H9 (cell line): Measurements from ENCODE around the gene CHML. TPM values are rescaled to one million over a fixed set of nuclear protein-coding genes. Genes with fewer than 3 reads are reported as not detected.

Experiments used
- DNase-seq: peaks from one replicate; pipeline ENCODE4 v3.0.0-alpha.2; 2017
- H2AFZ ChIP-seq: one replicate; pipeline ENCODE4 v1.6.1; 2013; ENCODE audit warnings: mild to moderate bottlenecking, low read length, control low read depth, moderate library complexity
- H2AK5ac ChIP-seq: 2 replicates; pipeline ENCODE4 v1.6.1; 2013; ENCODE audit warnings: low read length, control low read depth, mixed read lengths; ENCODE audit not compliant: insufficient read length
- H2BK120ac ChIP-seq: one replicate; pipeline ENCODE4 v1.6.1; 2013; ENCODE audit warnings: low read depth, mild to moderate bottlenecking, low read length, control low read depth, inconsistent platforms; ENCODE audit not compliant: poor library complexity, severe bottlenecking
- H2BK12ac ChIP-seq: 2 replicates; pipeline ENCODE4 v1.6.1; 2013; ENCODE audit warnings: low read length, control low read depth, mixed read lengths, low read depth; ENCODE audit not compliant: insufficient read length
- H2BK15ac ChIP-seq: 2 replicates; pipeline ENCODE4 v1.6.1; 2013; ENCODE audit warnings: low read depth, low read length, control low read depth
- H2BK20ac ChIP-seq: one replicate; pipeline ENCODE4 v1.6.1; 2013; ENCODE audit warnings: low read depth, mild to moderate bottlenecking, low read length, control low read depth, inconsistent platforms; ENCODE audit not compliant: poor library complexity, severe bottlenecking
- H2BK5ac ChIP-seq: 2 replicates; pipeline ENCODE4 v1.6.1; 2013; ENCODE audit warnings: low read length, control low read depth, mixed read lengths; ENCODE audit not compliant: insufficient read length
- H3K14ac ChIP-seq: 2 replicates; pipeline ENCODE4 v1.6.1; 2013; ENCODE audit warnings: low read length, control low read depth; ENCODE audit not compliant: insufficient read depth
- H3K18ac ChIP-seq: 2 replicates; pipeline ENCODE4 v1.6.1; 2013; ENCODE audit warnings: low read depth, mild to moderate bottlenecking, mixed read lengths, low read length, control low read depth; ENCODE audit not compliant: insufficient read length
- H3K23ac ChIP-seq: 2 replicates; pipeline ENCODE4 v1.6.1; 2013; ENCODE audit warnings: low read length, control low read depth, mixed read lengths, low read depth; ENCODE audit not compliant: insufficient read length
- H3K23me2 ChIP-seq: 2 replicates; pipeline ENCODE4 v1.6.1; 2013; ENCODE audit warnings: low read depth, mild to moderate bottlenecking, mixed read lengths, low read length, control low read depth; ENCODE audit not compliant: insufficient read length, poor library complexity, severe bottlenecking
- H3K27ac ChIP-seq: 2 replicates; pipeline ENCODE4 v1.5.1; 2013; ENCODE audit warnings: low read length, control low read depth, mixed read lengths, low read depth; ENCODE audit not compliant: insufficient read length
- H3K27me3 ChIP-seq: 2 replicates; pipeline ENCODE4 v1.6.1; 2013; ENCODE audit warnings: low read length, control low read depth, inconsistent platforms; ENCODE audit not compliant: insufficient read depth
- H3K4ac ChIP-seq: 2 replicates; pipeline ENCODE4 v1.6.1; 2013; ENCODE audit warnings: low read depth, mild to moderate bottlenecking, control low read depth, inconsistent platforms, low read length, moderate library complexity
- H3K4me1 ChIP-seq: 2 replicates; pipeline ENCODE4 v1.6.1; 2013; ENCODE audit warnings: low read length, control low read depth, inconsistent platforms; ENCODE audit not compliant: insufficient read depth
- H3K4me2 ChIP-seq: 2 replicates; pipeline ENCODE4 v1.6.1; 2013; ENCODE audit warnings: low read length, control low read depth, mixed read lengths; ENCODE audit not compliant: insufficient read length, insufficient read depth
- H3K56ac ChIP-seq: 2 replicates; pipeline ENCODE4 v1.6.1; 2013; ENCODE audit warnings: low read depth, mild to moderate bottlenecking, mixed read lengths, low read length, control low read depth; ENCODE audit not compliant: insufficient read length
- H3K79me1 ChIP-seq: 2 replicates; pipeline ENCODE4 v1.6.1; 2013; ENCODE audit warnings: low read depth, mild to moderate bottlenecking, moderate library complexity, low read length, control low read depth, inconsistent platforms; ENCODE audit not compliant: insufficient read depth, poor library complexity, severe bottlenecking
- H3K79me2 ChIP-seq: 2 replicates; pipeline ENCODE4 v1.6.1; 2013; ENCODE audit warnings: low read length, control low read depth, inconsistent platforms; ENCODE audit not compliant: insufficient read depth
- H3K9ac ChIP-seq: 2 replicates; pipeline ENCODE4 v1.6.1; 2013; ENCODE audit warnings: low read length, control low read depth, mixed read lengths; ENCODE audit not compliant: insufficient read length; ENCODE audit errors: extremely low read depth
- H3K9me3 ChIP-seq: one replicate; pipeline ENCODE4 v1.6.1; 2013; ENCODE audit warnings: low read depth, low read length, inconsistent platforms; ENCODE audit not compliant: control insufficient read depth
- H3T11ph ChIP-seq: one replicate; pipeline ENCODE4 v1.6.1; 2013; ENCODE audit warnings: mild to moderate bottlenecking, low read length, control low read depth, inconsistent platforms
- H4K20me1 ChIP-seq: one replicate; pipeline ENCODE4 v1.6.1; 2013; ENCODE audit not compliant: control insufficient read depth, insufficient read length, insufficient read depth
- H4K5ac ChIP-seq: 2 replicates; pipeline ENCODE4 v1.6.1; 2013; ENCODE audit warnings: low read depth, mild to moderate bottlenecking, mixed read lengths, low read length, control low read depth; ENCODE audit not compliant: insufficient read length
- H4K8ac ChIP-seq: replicated peaks from 2 replicates; pipeline ENCODE4 v1.6.1; 2013; ENCODE audit warnings: low read length, control low read depth, mixed read lengths, low read depth; ENCODE audit not compliant: insufficient read length
- H4K91ac ChIP-seq: 2 replicates; pipeline ENCODE4 v1.6.1; 2013; ENCODE audit warnings: low read depth, mild to moderate bottlenecking, moderate library complexity, mixed read lengths, low read length, control low read depth; ENCODE audit not compliant: insufficient read length
- H3K27ac Mint-ChIP-seq, 3 experiments: 2 replicates in 2 of 3; 3 replicates in 1 of 3; pipeline ENCODE4 v1.8.0; 2020 to 2021; ENCODE audit warnings: mixed read lengths in 3 of 3, mild to moderate bottlenecking in 1 of 3, moderate library complexity in 1 of 3
- H3K27me3 Mint-ChIP-seq: 2 replicates; pipeline ENCODE4 v1.8.0; 2021; ENCODE audit warnings: low read depth, mild to moderate bottlenecking, moderate library complexity, mixed read lengths
- H3K36me3 Mint-ChIP-seq, 3 experiments: 2 replicates in 2 of 3; 3 replicates in 1 of 3; pipeline ENCODE4 v1.8.0; 2020 to 2021; ENCODE audit warnings: low read depth in 3 of 3, mixed read lengths in 3 of 3; ENCODE audit not compliant: insufficient read depth in 1 of 3
- H3K4me1 Mint-ChIP-seq, 2 experiments: 2 replicates each; pipeline ENCODE4 v1.8.0; 2020; ENCODE audit warnings: mixed read lengths in 2 of 2
- H3K4me3 Mint-ChIP-seq, 2 experiments: 2 replicates in 1 of 2; 3 replicates in 1 of 2; pipeline ENCODE4 v1.8.0; 2020 to 2021; ENCODE audit warnings: mild to moderate bottlenecking in 2 of 2, mixed read lengths in 2 of 2, moderate library complexity in 1 of 2
- H3K9me3 Mint-ChIP-seq, 2 experiments: 2 replicates in 1 of 2; 3 replicates in 1 of 2; pipeline ENCODE4 v1.8.0; 2020; ENCODE audit warnings: mild to moderate bottlenecking in 2 of 2, mixed read lengths in 2 of 2, moderate library complexity in 1 of 2
- WGBS: extraction: QIAGEN DNeasy Blood & Tissue Kit; methylation state at CpG from one replicate; pipeline ENCODE4 v1.1.7; 2013; ENCODE audit warnings: missing lambda C conversion rate, low lambda C conversion rate, mixed read lengths; ENCODE audit not compliant: insufficient read length; ENCODE audit errors: extremely low coverage; 5-methylcytosine and 5-hydroxymethylcytosine counted together
- total RNA-seq: library from RNA; stranded (reverse); gene quantifications from 2 replicates; pipeline ENCODE4 v1.2.1, GENCODE V29; 2021
- TF ChIP-seq, protein P1 (sequence below): fragments of 200-600 bp; sonication (generic); conservative IDR thresholded peaks from 3 replicates; pipeline ENCODE4 v1.8.0; 2021; ENCODE audit warnings: antibody characterized with exemption, mild to moderate bottlenecking

Gene CHML
- total RNA-seq, 1 experiment from 2014 or later, result 45.7 TPM

- Histone ChIP-seq H3K9ac (no peak overlapping the region), H2BK15ac (no peak overlapping the region), H3K14ac (no peak overlapping the region), H3K4me2 (no peak overlapping the region), H2BK20ac (no peak overlapping the region), H3T11ph (no peak overlapping the region), H4K8ac (no peak overlapping the region), H3K27me3 (no peaks in the 10 kb centered on the region), H3K4me1 (no peaks in the 10 kb centered on the region; the same call in 1 of the 2 replicates), H4K5ac (no peak overlapping the region), H2BK120ac (no peak overlapping the region), H2BK5ac (no peak overlapping the region), H3K9me3 (no peaks in the 10 kb centered on the region), H3K79me1 (no peaks in the 10 kb centered on the region), H4K91ac (no peak overlapping the region), H3K18ac (no peak overlapping the region), H3K56ac (no peak overlapping the region), H3K27ac (no peak overlapping the region), H2AFZ (no peak overlapping the region), H3K4ac (no peak overlapping the region), H3K23ac (no peak overlapping the region), H2AK5ac (no peak overlapping the region), H3K79me2 (peaks cover 2% of the 10 kb centered on the region; the same call in 1 of the 2 replicates), H3K23me2 (no peaks in the 10 kb centered on the region), H4K20me1 (no peaks in the 10 kb centered on the region), H2BK12ac (no peak overlapping the region)
- TF ChIP-seq, protein P1, sequence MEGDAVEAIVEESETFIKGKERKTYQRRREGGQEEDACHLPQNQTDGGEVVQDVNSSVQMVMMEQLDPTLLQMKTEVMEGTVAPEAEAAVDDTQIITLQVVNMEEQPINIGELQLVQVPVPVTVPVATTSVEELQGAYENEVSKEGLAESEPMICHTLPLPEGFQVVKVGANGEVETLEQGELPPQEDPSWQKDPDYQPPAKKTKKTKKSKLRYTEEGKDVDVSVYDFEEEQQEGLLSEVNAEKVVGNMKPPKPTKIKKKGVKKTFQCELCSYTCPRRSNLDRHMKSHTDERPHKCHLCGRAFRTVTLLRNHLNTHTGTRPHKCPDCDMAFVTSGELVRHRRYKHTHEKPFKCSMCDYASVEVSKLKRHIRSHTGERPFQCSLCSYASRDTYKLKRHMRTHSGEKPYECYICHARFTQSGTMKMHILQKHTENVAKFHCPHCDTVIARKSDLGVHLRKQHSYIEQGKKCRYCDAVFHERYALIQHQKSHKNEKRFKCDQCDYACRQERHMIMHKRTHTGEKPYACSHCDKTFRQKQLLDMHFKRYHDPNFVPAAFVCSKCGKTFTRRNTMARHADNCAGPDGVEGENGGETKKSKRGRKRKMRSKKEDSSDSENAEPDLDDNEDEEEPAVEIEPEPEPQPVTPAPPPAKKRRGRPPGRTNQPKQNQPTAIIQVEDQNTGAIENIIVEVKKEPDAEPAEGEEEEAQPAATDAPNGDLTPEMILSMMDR, result no peak
- Mint-ChIP-seq H3K36me3 (peaks cover 14 to 28% (median 26%) of the 10 kb centered on the region in 3 experiments; a peak in 6 of 7 replicates), H3K27ac (no peak overlapping the region), H3K27me3 (no peaks in the 10 kb centered on the region), H3K4me3 (no peak overlapping the region), H3K4me1 (peaks cover 18 to 22% of the 10 kb centered on the region in 2 experiments), H3K9me3 (no peaks in the 10 kb centered on the region)
- DNase-seq, result no peak
- no CpG with 5 or more reads among the region's 1 CpG for WGBS
Measured at GRCh38 chr1:241630476-241630875, 9.7 kb downstream of the CHML start.
